Astrocyte (in vitro differentiated cells and primary cell): ENCODE results near the gene SUN1. TPM values are rescaled to one million over a fixed set of nuclear protein-coding genes. Genes with fewer than 3 reads are reported as not detected.

Experiments
- DNase-seq: peaks from one replicate; pipeline ENCODE4 v3.0.0-alpha.2; 2010; ENCODE audit warnings: low read depth
- FAIRE-seq: peaks from 2 replicates; lab custom pipeline; 2011; peaks lifted over from hg19 to GRCh38; lab: Jason Lieb, UNC
- H2AFZ ChIP-seq: 2 replicates; pipeline ENCODE4 v1.6.0; 2012; ENCODE audit warnings: low read depth, low read length, inconsistent platforms
- H3K27ac ChIP-seq: 2 replicates; pipeline ENCODE4 v1.5.1; 2011; ENCODE audit warnings: low read depth, low read length, inconsistent platforms
- H3K27me3 ChIP-seq: 2 replicates; pipeline ENCODE4 v1.6.0; 2011; ENCODE audit warnings: low read length, inconsistent platforms; ENCODE audit not compliant: insufficient read depth
- H3K36me3 ChIP-seq: 2 replicates; pipeline ENCODE4 v1.5.1; 2011; ENCODE audit warnings: low read length, inconsistent platforms; ENCODE audit not compliant: insufficient read depth
- H3K4me1 ChIP-seq: 2 replicates; pipeline ENCODE4 v1.5.1; 2011; ENCODE audit warnings: low read length, inconsistent platforms; ENCODE audit not compliant: insufficient read depth
- H3K4me2 ChIP-seq: 2 replicates; pipeline ENCODE4 v1.6.0; 2012; ENCODE audit warnings: low read length, inconsistent platforms
- H3K4me3 ChIP-seq: 2 replicates; pipeline ENCODE4 v1.5.1; 2011; ENCODE audit warnings: low read depth, mild to moderate bottlenecking, low read length, inconsistent platforms; ENCODE audit not compliant: insufficient read depth
- H3K79me2 ChIP-seq: 2 replicates; pipeline ENCODE4 v1.6.0; 2012; ENCODE audit warnings: mild to moderate bottlenecking, low read length, inconsistent platforms; ENCODE audit not compliant: insufficient read depth
- H3K9ac ChIP-seq: 2 replicates; pipeline ENCODE4 v1.6.0; 2012; ENCODE audit warnings: mild to moderate bottlenecking, low read length, inconsistent platforms
- H3K9me3 ChIP-seq: 2 replicates; pipeline ENCODE4 v1.5.1; 2012; ENCODE audit warnings: low read depth, mild to moderate bottlenecking, low read length, inconsistent platforms; ENCODE audit not compliant: insufficient read depth
- H4K20me1 ChIP-seq: 2 replicates; pipeline ENCODE4 v1.6.0; 2012; ENCODE audit warnings: low read length, inconsistent platforms; ENCODE audit not compliant: insufficient read depth
- H3K27ac Mint-ChIP-seq: one replicate; pipeline ENCODE4 v1.8.0; 2021; ENCODE audit warnings: mild to moderate bottlenecking, mixed read lengths; ENCODE audit not compliant: unreplicated experiment
- H3K27me3 Mint-ChIP-seq: one replicate; pipeline ENCODE4 v1.8.0; 2021; ENCODE audit warnings: low read depth, mixed read lengths; ENCODE audit not compliant: unreplicated experiment
- H3K36me3 Mint-ChIP-seq: one replicate; pipeline ENCODE4 v1.8.0; 2021; ENCODE audit warnings: low read depth, mixed read lengths; ENCODE audit not compliant: unreplicated experiment
- H3K4me1 Mint-ChIP-seq: one replicate; pipeline ENCODE4 v1.8.0; 2021; ENCODE audit warnings: low read depth, mixed read lengths; ENCODE audit not compliant: unreplicated experiment
- H3K4me3 Mint-ChIP-seq: one replicate; pipeline ENCODE4 v1.8.0; 2021; ENCODE audit warnings: mild to moderate bottlenecking, moderate library complexity, mixed read lengths; ENCODE audit not compliant: unreplicated experiment
- H3K9me3 Mint-ChIP-seq: one replicate; pipeline ENCODE4 v1.8.0; 2021; ENCODE audit warnings: mild to moderate bottlenecking, mixed read lengths; ENCODE audit not compliant: unreplicated experiment
- CTCF ChIP-seq: IDR thresholded peaks from 2 replicates; pipeline ENCODE4 v1.5.1; 2011; ENCODE audit warnings: low read depth, mild to moderate bottlenecking, inconsistent platforms, low read length, moderate library complexity; ENCODE audit not compliant: insufficient read depth
- EZH2 ChIP-seq: IDR thresholded peaks from 2 replicates; pipeline ENCODE4 v1.6.1; 2012; ENCODE audit warnings: mild to moderate bottlenecking, low read length, inconsistent platforms; ENCODE audit not compliant: insufficient read depth
- total RNA-seq: library from RNA; stranded (reverse); gene quantifications from 2 replicates; pipeline ENCODE4 v1.2.1, GENCODE V29; 2021

Gene SUN1
- total RNA-seq, 1 donor from 2014 or later: 121 TPM

DNA sequence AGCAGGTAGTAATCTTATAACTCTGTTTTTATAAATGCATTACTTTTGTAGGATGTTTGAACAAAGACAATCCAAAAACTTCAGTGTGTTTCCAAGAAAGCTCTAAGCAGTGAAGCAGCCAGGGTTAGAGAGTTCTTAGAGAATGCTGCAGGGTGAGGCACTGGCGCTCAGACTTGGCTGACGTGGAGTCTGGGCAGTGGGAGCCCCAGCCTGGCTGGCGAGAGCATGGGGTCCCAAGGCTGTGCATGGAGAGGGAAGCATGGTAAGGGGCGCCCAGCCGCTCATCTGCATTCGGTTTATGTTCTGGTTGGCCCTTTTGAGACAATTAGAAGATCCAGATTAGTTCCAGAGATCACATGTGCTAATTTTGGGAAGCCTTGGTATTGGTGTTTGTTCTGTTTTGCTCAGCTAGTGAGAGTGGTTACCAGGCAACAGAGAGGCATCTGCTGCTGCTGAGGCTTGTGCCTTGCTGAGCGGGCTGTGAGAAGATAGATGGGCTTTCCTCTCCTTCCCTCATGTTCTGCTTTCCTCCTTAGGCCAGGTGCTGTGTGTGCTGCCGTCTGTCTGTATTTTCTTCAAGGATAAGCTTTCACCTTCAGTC, 10.3 kb downstream of the SUN1 start:
- H3K4me1 Mint-ChIP-seq: no peaks in the 10 kb centered on the region
- H3K27me3 Mint-ChIP-seq: no peaks in the 10 kb centered on the region
- TF ChIP-seq CTCF (no peak), EZH2 (no peak)
- no peak for FAIRE-seq
- H3K27ac Mint-ChIP-seq: no peak overlapping the region
- Histone ChIP-seq H3K9ac (no peak overlapping the region), H3K36me3 (peaks cover 28% of the 10 kb centered on the region), H3K27me3 (no peaks in the 10 kb centered on the region), H4K20me1 (peaks cover 35% of the 10 kb centered on the region), H3K9me3 (peaks cover 4% of the 10 kb centered on the region), H3K4me1 (no peaks in the 10 kb centered on the region), H3K4me2 (no peak overlapping the region), H3K4me3 (no peak overlapping the region), H3K79me2 (peaks cover 39% of the 10 kb centered on the region), H3K27ac (no peak overlapping the region), H2AFZ (no peak overlapping the region)
- peaks cover 28% of the 10 kb centered on the region for H3K36me3 Mint-ChIP-seq
- H3K9me3 Mint-ChIP-seq: no peaks in the 10 kb centered on the region
- no peak overlapping the region for H3K4me3 Mint-ChIP-seq
- no peak for DNase-seq

- Histone ChIP-seq H3K27me3 (no peaks in the 10 kb centered on the region), H3K4me2 (no peak overlapping the region), H4K20me1 (peaks cover 32% of the 10 kb centered on the region), H3K4me1 (no peaks in the 10 kb centered on the region), H3K27ac (no peak overlapping the region), H3K9ac (no peak overlapping the region), H3K79me2 (peaks cover 34% of the 10 kb centered on the region), H3K36me3 (peaks cover 28% of the 10 kb centered on the region), H3K9me3 (peaks cover 4% of the 10 kb centered on the region), H2AFZ (no peak overlapping the region), H3K4me3 (no peak overlapping the region)
- Mint-ChIP-seq H3K27ac (no peak overlapping the region), H3K36me3 (peaks cover 29% of the 10 kb centered on the region), H3K27me3 (no peaks in the 10 kb centered on the region), H3K9me3 (peaks cover 2% of the 10 kb centered on the region), H3K4me3 (no peak overlapping the region), H3K4me1 (no peaks in the 10 kb centered on the region)
- DNase-seq (no peak), FAIRE-seq (no peak)
- no peak for TF ChIP-seq CTCF
- no peak for TF ChIP-seq EZH2
Observed at GRCh38 chr7:843230-843629, 11.0 kb downstream of the SUN1 start.

GRCh38 chr7:844043-844442, 11.8 kb downstream of the SUN1 start:
- Mint-ChIP-seq H3K9me3 (peaks cover 3% of the 10 kb centered on the region), H3K36me3 (peaks cover 32% of the 10 kb centered on the region), H3K27ac (no peak overlapping the region), H3K27me3 (no peaks in the 10 kb centered on the region), H3K4me3 (no peak overlapping the region), H3K4me1 (no peaks in the 10 kb centered on the region)
- peaks cover 24% of the 10 kb centered on the region for H3K36me3 ChIP-seq
- DNase-seq (no peak), FAIRE-seq (no peak)
- H3K4me2 ChIP-seq: no peak overlapping the region
- no peaks in the 10 kb centered on the region for H3K4me1 ChIP-seq
- peaks cover 25% of the 10 kb centered on the region for H4K20me1 ChIP-seq
- H3K4me3 ChIP-seq: no peak overlapping the region
- no peak overlapping the region for H3K27ac ChIP-seq
- H3K79me2 ChIP-seq: peaks cover 30% of the 10 kb centered on the region
- H2AFZ ChIP-seq: no peak overlapping the region
- peaks cover 4% of the 10 kb centered on the region for H3K9me3 ChIP-seq
- TF ChIP-seq EZH2 (no peak), CTCF (no peak)
- H3K27me3 ChIP-seq: no peaks in the 10 kb centered on the region
- no peak overlapping the region for H3K9ac ChIP-seq
